ENCODE data around the gene COL2A1.

COL2A1 gene

GRCh38 chr12:48031135-48031960, 27.1 kb upstream of the COL2A1 start:
- Histone ChIP-seq H3K4me1 (ENCODE audit: control insufficient read depth, insufficient read depth, low read length, poor library complexity, severe bottlenecking) (no peaks in the 10 kb centered on the region), H3K27me3 (replicated peaks; ENCODE audit: control insufficient read depth, insufficient read depth, low read length, poor library complexity, severe bottlenecking) (no peaks in the 10 kb centered on the region), H3K36me3 (ENCODE audit: control insufficient read depth, insufficient read depth, low read length) (no peaks in the 10 kb centered on the region), H3K27ac (ENCODE audit: insufficient read depth, low read length, poor library complexity, severe bottlenecking) (no peak overlapping the region), H3K4me3 (ENCODE audit: insufficient read depth, low read depth, low read length, poor library complexity, severe bottlenecking) (no peak overlapping the region), H3K9me3 (ENCODE audit: control insufficient read depth, low read length) (no peaks in the 10 kb centered on the region)
- no peak for DNase-seq

GRCh38 chr12:48030173-48030650, 25.9 kb upstream of the COL2A1 start:
- no peak for DNase-seq
- H3K27me3 ChIP-seq (replicated peaks; ENCODE audit: control insufficient read depth, insufficient read depth, low read length, poor library complexity, severe bottlenecking), result no peaks in the 10 kb centered on the region
- no peaks in the 10 kb centered on the region for H3K4me1 ChIP-seq (ENCODE audit: control insufficient read depth, insufficient read depth, low read length, poor library complexity, severe bottlenecking)
- no peak overlapping the region for H3K4me3 ChIP-seq (ENCODE audit: insufficient read depth, low read depth, low read length, poor library complexity, severe bottlenecking)
- no peaks in the 10 kb centered on the region for H3K36me3 ChIP-seq (ENCODE audit: control insufficient read depth, insufficient read depth, low read length)
- H3K27ac ChIP-seq (ENCODE audit: insufficient read depth, low read length, poor library complexity, severe bottlenecking), result no peak overlapping the region
- no peaks in the 10 kb centered on the region for H3K9me3 ChIP-seq (ENCODE audit: control insufficient read depth, low read length)

- Histone ChIP-seq H3K27me3 (replicated peaks; ENCODE audit: control insufficient read depth, insufficient read depth, low read length, poor library complexity, severe bottlenecking) (no peaks in the 10 kb centered on the region), H3K9me3 (ENCODE audit: control insufficient read depth, low read length) (no peaks in the 10 kb centered on the region), H3K4me1 (ENCODE audit: control insufficient read depth, insufficient read depth, low read length, poor library complexity, severe bottlenecking) (no peaks in the 10 kb centered on the region), H3K36me3 (ENCODE audit: control insufficient read depth, insufficient read depth, low read length) (no peaks in the 10 kb centered on the region), H3K27ac (ENCODE audit: insufficient read depth, low read length, poor library complexity, severe bottlenecking) (no peak overlapping the region), H3K4me3 (ENCODE audit: insufficient read depth, low read depth, low read length, poor library complexity, severe bottlenecking) (no peak overlapping the region)
- no peak for DNase-seq
Measured at GRCh38 chr12:48029491-48030172, 25.4 kb upstream of the COL2A1 start.

- Histone ChIP-seq H3K36me3 (ENCODE audit: control insufficient read depth, insufficient read depth, low read length) (no peaks in the 10 kb centered on the region), H3K4me1 (ENCODE audit: control insufficient read depth, insufficient read depth, low read length, poor library complexity, severe bottlenecking) (no peaks in the 10 kb centered on the region), H3K27me3 (replicated peaks; ENCODE audit: control insufficient read depth, insufficient read depth, low read length, poor library complexity, severe bottlenecking) (no peaks in the 10 kb centered on the region), H3K9me3 (ENCODE audit: control insufficient read depth, low read length) (no peaks in the 10 kb centered on the region), H3K27ac (ENCODE audit: insufficient read depth, low read length, poor library complexity, severe bottlenecking) (no peak overlapping the region), H3K4me3 (ENCODE audit: insufficient read depth, low read depth, low read length, poor library complexity, severe bottlenecking) (no peak overlapping the region)
- DNase-seq, result no peak
Measured at GRCh38 chr12:48028541-48029431, 24.5 kb upstream of the COL2A1 start.

- Histone ChIP-seq H3K9me3 (ENCODE audit: control insufficient read depth, low read length) (no peaks in the 10 kb centered on the region), H3K4me3 (ENCODE audit: insufficient read depth, low read depth, low read length, poor library complexity, severe bottlenecking) (no peak overlapping the region), H3K27ac (ENCODE audit: insufficient read depth, low read length, poor library complexity, severe bottlenecking) (no peak overlapping the region), H3K36me3 (ENCODE audit: control insufficient read depth, insufficient read depth, low read length) (no peaks in the 10 kb centered on the region), H3K4me1 (ENCODE audit: control insufficient read depth, insufficient read depth, low read length, poor library complexity, severe bottlenecking) (no peaks in the 10 kb centered on the region), H3K27me3 (replicated peaks; ENCODE audit: control insufficient read depth, insufficient read depth, low read length, poor library complexity, severe bottlenecking) (no peaks in the 10 kb centered on the region)
- DNase-seq, result no peak
Measured at GRCh38 chr12:48027183-48028002, 23.1 kb upstream of the COL2A1 start.

- H3K27me3 ChIP-seq (replicated peaks; ENCODE audit: control insufficient read depth, insufficient read depth, low read length, poor library complexity, severe bottlenecking), result no peaks in the 10 kb centered on the region
- no peak for DNase-seq
- H3K4me3 ChIP-seq (ENCODE audit: insufficient read depth, low read depth, low read length, poor library complexity, severe bottlenecking), result no peak overlapping the region
- H3K9me3 ChIP-seq (ENCODE audit: control insufficient read depth, low read length), result no peaks in the 10 kb centered on the region
- no peaks in the 10 kb centered on the region for H3K36me3 ChIP-seq (ENCODE audit: control insufficient read depth, insufficient read depth, low read length)
- H3K27ac ChIP-seq (ENCODE audit: insufficient read depth, low read length, poor library complexity, severe bottlenecking), result no peak overlapping the region
- no peaks in the 10 kb centered on the region for H3K4me1 ChIP-seq (ENCODE audit: control insufficient read depth, insufficient read depth, low read length, poor library complexity, severe bottlenecking)
Measured at GRCh38 chr12:48026060-48026827, 22.0 kb upstream of the COL2A1 start.

GRCh38 chr12:48025281-48025680, 21.0 kb upstream of the COL2A1 start:
- Histone ChIP-seq H3K27me3 (replicated peaks; ENCODE audit: control insufficient read depth, insufficient read depth, low read length, poor library complexity, severe bottlenecking) (no peaks in the 10 kb centered on the region), H3K4me3 (ENCODE audit: insufficient read depth, low read depth, low read length, poor library complexity, severe bottlenecking) (no peak overlapping the region), H3K36me3 (ENCODE audit: control insufficient read depth, insufficient read depth, low read length) (no peaks in the 10 kb centered on the region), H3K4me1 (ENCODE audit: control insufficient read depth, insufficient read depth, low read length, poor library complexity, severe bottlenecking) (no peaks in the 10 kb centered on the region), H3K27ac (ENCODE audit: insufficient read depth, low read length, poor library complexity, severe bottlenecking) (no peak overlapping the region), H3K9me3 (ENCODE audit: control insufficient read depth, low read length) (no peaks in the 10 kb centered on the region)
- no peak for DNase-seq

- no peaks in the 10 kb centered on the region for H3K4me1 ChIP-seq (ENCODE audit: control insufficient read depth, insufficient read depth, low read length, poor library complexity, severe bottlenecking)
- no peaks in the 10 kb centered on the region for H3K27me3 ChIP-seq (replicated peaks; ENCODE audit: control insufficient read depth, insufficient read depth, low read length, poor library complexity, severe bottlenecking)
- DNase-seq, result no peak
- H3K27ac ChIP-seq (ENCODE audit: insufficient read depth, low read length, poor library complexity, severe bottlenecking), result no peak overlapping the region
- H3K36me3 ChIP-seq (ENCODE audit: control insufficient read depth, insufficient read depth, low read length), result no peaks in the 10 kb centered on the region
- H3K4me3 ChIP-seq (ENCODE audit: insufficient read depth, low read depth, low read length, poor library complexity, severe bottlenecking), result no peak overlapping the region
- no peaks in the 10 kb centered on the region for H3K9me3 ChIP-seq (ENCODE audit: control insufficient read depth, low read length)
Measured at GRCh38 chr12:48024735-48025134, 20.5 kb upstream of the COL2A1 start.

GRCh38 chr12:48023386-48023785, 19.1 kb upstream of the COL2A1 start:
- H3K4me3 ChIP-seq (ENCODE audit: insufficient read depth, low read depth, low read length, poor library complexity, severe bottlenecking), result no peak overlapping the region
- no peaks in the 10 kb centered on the region for H3K4me1 ChIP-seq (ENCODE audit: control insufficient read depth, insufficient read depth, low read length, poor library complexity, severe bottlenecking)
- no peak overlapping the region for H3K27ac ChIP-seq (ENCODE audit: insufficient read depth, low read length, poor library complexity, severe bottlenecking)
- no peak for DNase-seq
- no peaks in the 10 kb centered on the region for H3K9me3 ChIP-seq (ENCODE audit: control insufficient read depth, low read length)
- no peaks in the 10 kb centered on the region for H3K36me3 ChIP-seq (ENCODE audit: control insufficient read depth, insufficient read depth, low read length)
- no peaks in the 10 kb centered on the region for H3K27me3 ChIP-seq (replicated peaks; ENCODE audit: control insufficient read depth, insufficient read depth, low read length, poor library complexity, severe bottlenecking)
